Suprapubic skin (tissue), 4 donors: Measurements from ENCODE around the gene TMEM186. TPM values are rescaled to one million over a fixed set of nuclear protein-coding genes. Genes with fewer than 3 reads are reported as not detected.

Source experiments
- DNase-seq, 2 donors: peaks; one replicate each; pipeline ENCODE4 v3.0.0-alpha.2; 2019; ENCODE audit warnings: low spot score in 2 of 2
- H3K27ac ChIP-seq: fragments of 200-600 bp; sonication (generic); one replicate; pipeline ENCODE4 v1.5.1; 2019
- H3K27me3 ChIP-seq: fragments of 200-600 bp; sonication (generic); one replicate; pipeline ENCODE4 v1.5.1; 2019
- H3K36me3 ChIP-seq: fragments of 200-600 bp; sonication (generic); one replicate; pipeline ENCODE4 v1.5.1; 2019
- H3K4me1 ChIP-seq: fragments of 200-600 bp; sonication (generic); one replicate; pipeline ENCODE4 v1.5.1; 2019
- H3K4me3 ChIP-seq: fragments of 200-600 bp; sonication (generic); one replicate; pipeline ENCODE4 v1.5.1; 2019; ENCODE audit warnings: mild to moderate bottlenecking
- H3K9me3 ChIP-seq: fragments of 200-600 bp; sonication (generic); one replicate; pipeline ENCODE4 v1.5.1; 2019
- EP300 ChIP-seq: sonication (generic); formaldehyde crosslinking; IDR thresholded peaks from one replicate; pipeline ENCODE4 v1.6.1; 2017; ENCODE audit warnings: antibody characterized with exemption
- POLR2A ChIP-seq, 2 donors: fragments of 450-650 bp; IDR thresholded peaks; one replicate each; pipeline ENCODE4 v1.6.1; 2017; ENCODE audit warnings: antibody characterized with exemption in 2 of 2, mild to moderate bottlenecking in 2 of 2, moderate library complexity in 2 of 2
- POLR2AphosphoS5 ChIP-seq, 3 donors: sonication (generic); formaldehyde crosslinking; IDR thresholded peaks; one replicate each; pipeline ENCODE4 v1.6.1; 2017; ENCODE audit warnings: antibody characterized with exemption in 3 of 3
- WGBS: methylation state at CpG from one replicate; pipeline ENCODE4 v1.1.5; 2018; 5-methylcytosine and 5-hydroxymethylcytosine counted together
- total RNA-seq, 4 donors: library from RNA; depleted of rRNA; stranded (reverse); fragments of >200 nt; gene quantifications; one replicate each; pipeline ENCODE4 v1.1.0, GENCODE V29; 2016
- TF ChIP-seq, protein P1 (sequence below), 2 donors: fragments of 200-600 bp in 1 of 2; fragments of 450-650 bp in 1 of 2; sonication (generic) in 1 of 2; IDR thresholded peaks; one replicate each; pipeline ENCODE4 v1.5.1; 2016 to 2019; ENCODE audit warnings: antibody characterized with exemption in 2 of 2, mild to moderate bottlenecking in 1 of 2, moderate library complexity in 1 of 2

The TMEM186 gene
- total RNA-seq, 4 donors from 2014 or later: 3.9 to 7.0 (median 5.0) TPM

DNA sequence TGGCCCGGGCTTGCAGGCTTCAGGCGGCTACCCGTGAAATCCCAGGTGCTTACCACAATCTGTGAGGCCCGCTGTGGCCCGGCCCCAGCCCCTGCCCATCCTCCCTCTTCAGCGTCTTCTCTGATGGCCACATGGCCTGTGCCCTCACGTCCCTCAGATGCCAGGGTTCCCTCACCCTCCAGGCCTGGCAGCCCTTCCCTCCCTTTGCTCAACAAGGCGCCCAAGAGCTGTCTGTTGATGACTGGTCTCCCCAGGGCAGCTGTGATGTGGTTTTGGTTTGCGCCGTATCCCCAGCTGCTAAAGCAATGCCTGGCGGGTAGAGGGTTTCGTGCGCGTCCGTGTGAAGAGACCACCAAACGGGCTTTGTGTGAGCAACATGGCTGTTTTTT is 35.3 kb upstream of the TMEM186 start:
- peaks cover 4% of the 10 kb centered on the region for H3K4me1 ChIP-seq

GRCh38 chr16:8831871-8832716 is 34.7 kb upstream of the TMEM186 start:
- Histone ChIP-seq H3K4me3 (no peak overlapping the region), H3K9me3 (no peaks in the 10 kb centered on the region), H3K4me1 (peaks cover 4% of the 10 kb centered on the region), H3K27me3 (no peaks in the 10 kb centered on the region), H3K27ac (no peak overlapping the region), H3K36me3 (peaks cover 38% of the 10 kb centered on the region)
- TF ChIP-seq POLR2A (IDR thresholded peaks at IDR 0.05) (no peak), EP300 (no peak), POLR2AphosphoS5 (IDR thresholded peaks at IDR 0.05) (no peak)
- TF ChIP-seq, protein P1, sequence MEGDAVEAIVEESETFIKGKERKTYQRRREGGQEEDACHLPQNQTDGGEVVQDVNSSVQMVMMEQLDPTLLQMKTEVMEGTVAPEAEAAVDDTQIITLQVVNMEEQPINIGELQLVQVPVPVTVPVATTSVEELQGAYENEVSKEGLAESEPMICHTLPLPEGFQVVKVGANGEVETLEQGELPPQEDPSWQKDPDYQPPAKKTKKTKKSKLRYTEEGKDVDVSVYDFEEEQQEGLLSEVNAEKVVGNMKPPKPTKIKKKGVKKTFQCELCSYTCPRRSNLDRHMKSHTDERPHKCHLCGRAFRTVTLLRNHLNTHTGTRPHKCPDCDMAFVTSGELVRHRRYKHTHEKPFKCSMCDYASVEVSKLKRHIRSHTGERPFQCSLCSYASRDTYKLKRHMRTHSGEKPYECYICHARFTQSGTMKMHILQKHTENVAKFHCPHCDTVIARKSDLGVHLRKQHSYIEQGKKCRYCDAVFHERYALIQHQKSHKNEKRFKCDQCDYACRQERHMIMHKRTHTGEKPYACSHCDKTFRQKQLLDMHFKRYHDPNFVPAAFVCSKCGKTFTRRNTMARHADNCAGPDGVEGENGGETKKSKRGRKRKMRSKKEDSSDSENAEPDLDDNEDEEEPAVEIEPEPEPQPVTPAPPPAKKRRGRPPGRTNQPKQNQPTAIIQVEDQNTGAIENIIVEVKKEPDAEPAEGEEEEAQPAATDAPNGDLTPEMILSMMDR (IDR thresholded peaks at IDR 0.05): no peak
- 85% methylated on average over 18 of the region's 18 CpGs for WGBS
- DNase-seq: no peak

More for the DNA sequence above, 35.3 kb upstream of the TMEM186 start:
- Histone ChIP-seq H3K27me3 (no peaks in the 10 kb centered on the region), H3K9me3 (no peaks in the 10 kb centered on the region), H3K36me3 (peaks cover 38% of the 10 kb centered on the region), H3K27ac (no peak overlapping the region), H3K4me3 (no peak overlapping the region)
- DNase-seq: no peak
- 79% methylated on average over 15 of the region's 16 CpGs for WGBS
- no peak for TF ChIP-seq EP300
- no peak for TF ChIP-seq POLR2AphosphoS5 (IDR thresholded peaks at IDR 0.05)
- TF ChIP-seq, protein P1 (IDR thresholded peaks at IDR 0.05): no peak
- TF ChIP-seq POLR2A (IDR thresholded peaks at IDR 0.05): no peak

DNA sequence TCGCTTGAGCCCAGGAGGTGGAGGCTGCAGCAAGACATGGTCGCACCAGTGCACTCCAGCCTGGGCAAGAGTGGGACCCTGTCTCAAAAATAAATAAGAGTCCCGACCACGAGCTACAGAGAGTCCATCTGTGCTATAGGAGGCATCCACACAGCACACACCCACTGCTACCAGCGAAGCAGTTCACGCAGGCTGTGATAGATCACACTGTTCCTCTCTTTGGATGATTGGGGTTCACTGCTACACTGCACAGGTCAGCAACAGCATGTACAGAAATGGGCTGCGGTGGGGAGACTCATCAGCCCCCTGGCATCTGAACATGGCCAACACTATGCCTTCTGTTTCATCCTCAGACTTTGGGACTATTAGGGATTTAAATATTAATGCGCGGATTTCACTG is 34.0 kb upstream of the TMEM186 start:
- whole genome bisulfite sequencing: 86% methylated on average over 8 of the region's 9 CpGs
- Histone ChIP-seq H3K4me1 (peaks cover 4% of the 10 kb centered on the region), H3K36me3 (peaks cover 38% of the 10 kb centered on the region), H3K27ac (no peak overlapping the region), H3K9me3 (no peaks in the 10 kb centered on the region), H3K4me3 (no peak overlapping the region), H3K27me3 (no peaks in the 10 kb centered on the region)
- no peak for DNase-seq
- TF ChIP-seq POLR2AphosphoS5 (IDR thresholded peaks at IDR 0.05): no peak
- no peak for TF ChIP-seq EP300
- TF ChIP-seq, protein P1 (IDR thresholded peaks at IDR 0.05): no peak
- TF ChIP-seq POLR2A (IDR thresholded peaks at IDR 0.05): no peak

GRCh38 chr16:8828541-8829165 is 31.2 kb upstream of the TMEM186 start:
- no peaks in the 10 kb centered on the region for H3K4me1 ChIP-seq
- WGBS: 96% methylated on average over 8 of the region's 8 CpGs

More at GRCh38 chr16:8828541-8829165, 31.2 kb upstream of the TMEM186 start:
- H3K9me3 ChIP-seq: no peaks in the 10 kb centered on the region
- no peaks in the 10 kb centered on the region for H3K27me3 ChIP-seq
- DNase-seq: no peak
- H3K4me3 ChIP-seq: no peak overlapping the region
- TF ChIP-seq POLR2AphosphoS5 (IDR thresholded peaks at IDR 0.05): no peak
- TF ChIP-seq EP300: no peak
- no peak for TF ChIP-seq POLR2A (IDR thresholded peaks at IDR 0.05)
- TF ChIP-seq, protein P1 (IDR thresholded peaks at IDR 0.05): no peak
- no peak overlapping the region for H3K27ac ChIP-seq
- peaks cover 41% of the 10 kb centered on the region for H3K36me3 ChIP-seq
